HG03039 (cell line): ENCODE measurements around the gene RAPGEF4.

Experiments used
- ATAC-seq: cut with Tn5 transposase; IDR thresholded peaks from one replicate; pipeline ENCODE4 v1.9.1; 2021; ENCODE audit warnings: mild to moderate bottlenecking, moderate library complexity; ENCODE audit not compliant: unreplicated experiment

The RAPGEF4 gene

DNA sequence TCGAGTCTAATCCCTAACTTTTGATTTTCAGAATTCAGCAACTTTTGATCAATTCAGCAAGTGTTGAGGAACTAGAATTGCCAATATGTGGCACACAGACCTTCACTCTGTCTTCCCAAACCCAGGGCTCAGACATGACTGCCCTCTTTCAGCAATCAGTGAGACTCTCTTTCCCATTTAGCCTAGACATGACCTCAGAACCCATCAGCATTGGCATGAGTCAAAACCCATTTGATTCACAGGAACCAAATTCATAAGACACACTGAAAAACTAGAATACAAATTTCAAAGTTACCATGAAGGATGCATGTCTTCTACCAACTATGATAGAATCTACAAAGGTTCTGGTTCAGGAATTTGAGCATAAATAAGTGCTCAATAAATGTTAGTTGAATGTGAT lies 226.4 kb downstream of the RAPGEF4 start:
- no peak for ATAC-seq

DNA sequence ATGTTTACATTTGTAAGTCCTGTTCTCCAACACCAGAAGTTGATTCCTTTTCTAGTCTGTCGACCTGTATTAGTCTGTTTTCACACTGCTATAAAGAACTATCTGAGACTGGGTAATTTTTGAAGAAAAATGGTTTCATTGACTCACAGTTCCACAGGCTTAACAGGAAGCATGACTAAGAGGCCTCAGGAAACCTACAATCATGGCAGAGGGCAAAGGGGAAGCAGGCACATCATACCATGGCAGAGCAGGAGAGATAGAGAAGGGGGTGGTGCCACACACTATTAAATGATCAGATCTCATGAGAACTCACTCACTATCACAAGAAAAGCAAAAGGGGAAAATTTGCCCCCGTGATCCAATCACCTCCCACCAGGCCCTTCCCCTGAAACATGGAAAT lies 227.2 kb downstream of the RAPGEF4 start:
- no peak for ATAC-seq

DNA sequence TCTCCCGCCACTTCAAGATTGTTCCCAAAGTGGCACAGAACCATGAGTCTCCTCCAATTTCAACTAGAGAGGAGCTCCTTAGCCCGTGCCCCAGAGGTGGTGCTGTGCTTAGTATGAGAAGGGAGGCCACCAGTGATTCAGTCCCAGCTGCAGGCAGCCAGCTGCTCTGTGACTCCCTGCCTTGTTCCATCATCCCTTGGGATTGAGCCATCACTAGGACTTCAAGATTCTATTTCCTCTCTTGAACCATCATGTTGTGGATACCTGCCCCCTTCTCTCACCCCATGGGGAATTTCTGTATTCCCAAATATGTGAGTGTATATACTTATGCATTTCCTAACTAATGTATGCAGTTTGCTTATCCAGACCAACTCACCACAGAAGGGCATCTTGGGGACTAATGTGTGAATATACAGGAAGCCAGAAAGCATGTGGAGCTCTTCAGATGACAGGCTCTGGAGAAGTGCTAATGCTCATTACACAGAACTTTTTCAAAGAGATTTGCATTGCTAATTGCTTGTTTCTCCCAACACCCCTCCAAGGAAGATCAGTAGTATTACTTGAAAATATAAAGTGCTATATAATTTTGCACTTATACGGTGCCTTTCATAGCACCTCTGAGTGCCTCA lies 229.0 kb downstream of the RAPGEF4 start:
- ATAC-seq, result no peak

DNA sequence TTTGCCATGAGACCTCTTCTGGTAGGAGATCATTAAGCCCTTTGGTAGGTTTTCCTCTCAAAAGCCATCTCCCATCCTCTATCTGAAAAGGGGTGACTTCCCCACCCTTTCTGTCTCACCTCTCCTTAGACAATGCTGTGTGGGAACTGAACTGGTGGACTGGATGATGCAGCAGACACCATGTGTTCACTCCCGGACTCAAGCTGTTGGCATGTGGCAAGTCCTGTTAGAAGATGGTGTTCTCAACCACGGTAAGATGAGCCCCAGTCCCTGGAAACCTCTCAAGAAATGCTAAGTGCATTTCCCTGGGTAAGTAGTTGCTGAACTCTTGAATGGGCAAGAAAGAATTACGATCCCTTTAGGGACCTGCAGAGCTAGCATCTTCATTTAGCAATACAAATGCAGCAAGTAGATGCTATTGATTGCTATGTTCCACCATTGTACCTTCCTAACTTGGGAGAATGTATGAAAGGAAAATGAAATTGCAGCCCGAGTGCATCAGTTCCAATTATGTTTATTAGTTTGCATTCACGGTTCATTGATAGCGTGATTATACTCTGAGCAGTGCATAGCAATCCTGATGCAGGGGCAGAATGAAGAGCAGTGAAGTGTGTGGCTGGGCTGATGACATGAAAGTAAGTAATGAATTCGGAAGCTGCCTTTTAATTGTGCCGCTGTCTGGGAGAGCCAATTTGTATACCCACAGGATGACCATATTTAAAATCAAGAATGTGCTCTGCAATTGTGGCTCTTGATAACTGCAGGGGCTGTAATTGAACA lies 230.0 kb downstream of the RAPGEF4 start:
- ATAC-seq, result no peak

DNA sequence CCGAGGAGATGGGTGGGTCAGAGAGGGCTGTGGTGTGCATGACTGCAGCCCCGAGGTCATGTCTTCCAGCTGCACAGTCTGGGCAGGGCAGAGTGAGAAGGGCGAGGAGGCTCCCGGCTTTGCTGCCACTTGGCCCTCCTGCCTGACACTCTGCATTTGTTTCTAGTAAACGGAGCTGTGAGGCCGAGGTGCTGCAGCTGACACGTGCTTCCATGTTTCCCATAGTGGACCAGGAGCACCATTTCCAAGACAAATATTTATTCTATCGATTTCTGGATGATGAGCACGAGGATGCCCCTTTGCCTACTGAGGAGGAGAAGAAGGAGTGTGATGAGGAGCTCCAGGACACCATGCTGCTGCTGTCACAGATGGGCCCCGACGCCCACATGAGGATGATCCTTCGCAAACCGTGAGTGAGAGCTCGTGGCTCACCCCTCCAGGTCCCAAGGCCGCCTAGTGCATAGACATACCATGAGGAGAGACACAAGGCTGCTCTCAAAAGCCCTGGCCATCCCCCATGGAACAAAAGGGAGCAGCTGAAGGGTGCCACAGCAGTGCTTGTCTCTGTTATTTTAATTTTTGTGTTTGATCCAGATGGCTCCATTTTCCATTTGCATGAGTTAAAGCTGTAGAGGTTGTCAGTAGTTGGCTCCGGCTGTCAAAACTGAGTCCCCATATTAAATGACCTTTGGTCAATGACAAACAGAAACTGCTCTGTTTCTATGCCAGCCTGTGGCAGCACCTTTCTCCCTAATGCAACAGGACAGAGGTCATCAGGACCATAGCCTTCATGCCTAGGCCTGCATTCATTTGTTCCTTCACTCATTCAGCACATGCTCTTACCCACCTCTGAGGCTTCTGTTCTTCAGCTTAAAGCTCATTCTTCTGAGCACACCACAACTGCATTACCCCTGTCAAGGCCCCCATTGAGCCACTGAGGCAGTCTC lies 231.7 kb downstream of the RAPGEF4 start:
- no peak for ATAC-seq

DNA sequence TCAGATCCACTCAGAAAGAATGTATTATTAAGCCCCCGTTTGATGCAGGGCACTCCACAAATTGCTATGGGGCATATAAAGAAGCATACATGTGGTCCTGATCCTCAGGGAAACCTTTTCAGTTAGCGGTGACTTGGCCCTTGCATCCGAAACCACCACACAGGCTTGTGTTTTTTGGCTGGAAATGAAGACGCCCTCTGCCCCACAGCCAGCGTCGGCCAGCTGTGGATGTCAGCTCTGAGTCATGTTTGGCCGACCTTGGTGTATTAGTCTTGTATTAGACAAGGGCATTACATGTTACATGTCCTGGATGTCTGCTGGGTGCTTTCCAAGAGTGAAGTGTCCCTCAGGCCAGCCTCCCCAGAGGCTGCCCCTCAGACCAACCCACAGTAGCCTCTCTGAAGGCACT lies 232.4 kb downstream of the RAPGEF4 start:
- ATAC-seq, result no peak

DNA sequence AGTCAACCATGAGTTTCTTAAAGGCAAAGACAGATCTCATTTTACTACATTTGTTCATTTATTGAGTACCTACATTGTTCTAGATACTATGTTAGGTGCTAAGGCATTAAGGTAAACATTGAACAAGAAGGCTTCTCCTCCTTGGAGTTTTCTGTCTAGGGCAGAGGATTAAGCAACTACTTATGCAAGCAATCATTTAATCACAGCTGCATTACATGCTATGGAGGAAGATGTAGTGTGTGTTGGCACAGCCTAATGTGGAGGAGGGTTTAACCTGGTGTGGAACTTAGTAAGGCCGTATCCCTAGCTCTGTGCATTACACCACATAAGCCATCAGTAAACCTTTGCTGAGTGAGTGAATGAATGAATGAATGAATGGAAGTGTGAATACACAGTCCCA lies 233.5 kb downstream of the RAPGEF4 start:
- no peak for ATAC-seq

DNA sequence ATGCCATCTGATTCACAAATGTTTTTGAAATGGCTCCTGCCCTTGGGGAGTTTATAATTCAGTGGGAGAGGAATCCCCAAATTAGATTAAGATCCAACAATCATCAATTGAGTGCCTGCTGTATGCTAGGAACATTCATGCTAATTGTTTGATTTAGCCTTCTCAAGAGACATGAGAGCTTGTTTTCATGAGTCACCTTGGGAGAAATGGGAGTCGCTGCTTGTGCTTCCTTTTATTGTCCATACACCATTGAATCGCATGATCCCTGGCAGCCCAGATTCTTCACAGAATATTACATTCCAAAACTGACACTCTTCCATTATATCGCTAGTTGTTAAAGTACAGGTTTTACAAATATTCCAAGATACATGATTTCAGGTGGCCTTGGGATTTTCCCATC lies 234.0 kb downstream of the RAPGEF4 start:
- ATAC-seq, result no peak

DNA sequence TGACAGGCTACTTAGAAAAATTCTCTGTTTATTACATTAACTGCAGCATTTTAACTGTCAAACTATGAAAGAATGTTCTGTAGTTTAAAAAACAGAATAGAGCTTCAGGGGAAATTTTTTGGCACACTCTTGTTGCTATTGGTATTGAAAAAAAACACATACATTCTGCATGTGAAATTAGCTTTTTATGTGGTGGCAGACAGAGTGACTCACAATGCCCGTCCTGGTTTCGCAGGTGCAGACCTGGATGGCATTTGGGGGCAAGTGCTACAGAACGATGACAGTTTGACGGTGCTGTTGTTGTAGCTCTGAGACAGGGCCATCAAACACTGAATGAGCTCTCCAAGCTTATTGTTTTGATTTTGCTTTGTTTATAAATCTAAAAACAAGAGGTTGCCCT lies 235.0 kb downstream of the RAPGEF4 start:
- ATAC-seq, result no peak

DNA sequence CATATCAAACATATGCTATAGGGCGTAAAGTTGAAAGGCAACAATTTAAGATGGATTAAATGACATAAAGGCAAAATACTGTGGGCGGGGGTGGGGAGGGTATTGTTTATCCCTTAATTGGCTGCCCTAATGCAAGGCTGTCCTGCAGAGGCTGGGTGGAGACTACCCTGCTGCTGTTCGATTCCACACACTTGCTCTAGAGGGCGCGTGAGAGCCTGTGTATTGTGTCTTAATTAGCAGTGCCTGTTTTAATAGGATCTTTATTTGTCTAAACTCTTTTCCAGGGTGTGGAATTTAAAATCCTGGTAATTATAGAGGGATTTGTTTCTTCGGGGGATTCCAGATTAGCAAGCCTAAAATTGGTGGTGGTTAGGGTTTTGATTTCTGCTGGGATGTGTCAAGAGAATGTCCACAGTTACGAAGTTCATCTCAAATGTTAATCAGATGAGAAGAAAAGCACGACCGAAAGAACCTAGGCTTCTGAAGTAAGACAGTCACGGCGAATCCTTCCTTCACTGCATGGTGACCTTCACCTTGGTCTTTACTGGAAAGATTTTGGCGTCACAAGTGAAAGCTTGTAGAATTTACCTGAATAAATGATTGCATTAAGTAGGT lies 236.5 kb downstream of the RAPGEF4 start:
- ATAC-seq, result no peak

DNA sequence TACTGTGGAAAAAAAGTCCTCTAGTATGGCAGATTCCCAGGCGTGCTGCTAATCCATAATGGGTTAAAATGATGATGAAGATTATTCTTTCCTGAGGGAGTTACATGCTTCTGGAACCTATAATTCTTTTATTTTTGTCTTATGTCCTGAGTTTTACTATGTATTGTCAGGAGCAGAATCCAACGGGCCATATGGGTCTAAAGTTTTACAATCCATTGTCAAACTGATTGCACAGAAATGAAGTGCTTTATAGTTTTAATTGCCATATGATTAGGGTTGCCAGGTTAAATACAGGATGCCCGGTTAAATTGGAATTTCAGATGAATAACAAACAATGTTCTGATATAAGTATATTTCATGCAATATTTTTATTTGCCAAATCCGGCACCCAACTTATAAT lies 239.1 kb downstream of the RAPGEF4 start:
- ATAC-seq, result no peak

DNA sequence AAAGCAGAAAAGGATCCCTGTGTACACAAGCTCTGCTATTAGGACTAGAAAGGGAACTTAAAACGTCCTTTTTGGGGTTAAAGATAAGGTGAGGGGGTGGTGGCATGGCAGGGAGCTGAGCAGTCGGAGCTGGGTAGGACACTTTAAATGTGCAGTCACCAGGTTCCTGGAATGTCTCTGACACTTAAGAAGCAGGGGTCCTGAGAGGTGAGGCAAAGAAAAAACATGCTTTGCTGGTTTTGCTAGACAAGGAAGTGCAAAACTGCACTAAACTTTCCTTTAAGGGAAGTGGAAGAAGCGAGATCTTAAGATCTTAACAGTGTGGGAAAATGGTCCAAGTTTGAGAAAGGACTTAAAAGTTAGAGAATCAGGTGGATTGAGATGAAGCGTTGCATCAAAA lies 240.5 kb downstream of the RAPGEF4 start:
- ATAC-seq, result no peak

DNA sequence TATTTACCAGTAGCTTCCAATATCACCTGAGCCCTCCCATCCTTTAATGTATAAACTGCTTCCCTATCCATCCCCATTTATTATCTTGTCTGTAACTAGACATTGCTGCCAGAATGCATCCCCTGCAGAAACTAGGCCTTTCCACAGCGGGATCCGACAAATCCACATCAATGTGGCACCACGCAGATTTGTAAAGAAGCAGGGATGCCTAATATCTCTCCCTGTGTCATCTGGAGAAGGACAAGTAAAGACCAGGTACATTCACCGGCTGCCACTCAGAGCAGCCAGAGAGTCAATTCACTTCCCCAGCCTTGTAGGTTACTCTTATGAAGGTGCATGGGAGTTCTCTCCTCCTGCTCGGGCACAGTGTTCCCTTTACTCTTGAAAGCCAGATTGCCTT lies 241.2 kb downstream of the RAPGEF4 start:
- ATAC-seq, result no peak

DNA sequence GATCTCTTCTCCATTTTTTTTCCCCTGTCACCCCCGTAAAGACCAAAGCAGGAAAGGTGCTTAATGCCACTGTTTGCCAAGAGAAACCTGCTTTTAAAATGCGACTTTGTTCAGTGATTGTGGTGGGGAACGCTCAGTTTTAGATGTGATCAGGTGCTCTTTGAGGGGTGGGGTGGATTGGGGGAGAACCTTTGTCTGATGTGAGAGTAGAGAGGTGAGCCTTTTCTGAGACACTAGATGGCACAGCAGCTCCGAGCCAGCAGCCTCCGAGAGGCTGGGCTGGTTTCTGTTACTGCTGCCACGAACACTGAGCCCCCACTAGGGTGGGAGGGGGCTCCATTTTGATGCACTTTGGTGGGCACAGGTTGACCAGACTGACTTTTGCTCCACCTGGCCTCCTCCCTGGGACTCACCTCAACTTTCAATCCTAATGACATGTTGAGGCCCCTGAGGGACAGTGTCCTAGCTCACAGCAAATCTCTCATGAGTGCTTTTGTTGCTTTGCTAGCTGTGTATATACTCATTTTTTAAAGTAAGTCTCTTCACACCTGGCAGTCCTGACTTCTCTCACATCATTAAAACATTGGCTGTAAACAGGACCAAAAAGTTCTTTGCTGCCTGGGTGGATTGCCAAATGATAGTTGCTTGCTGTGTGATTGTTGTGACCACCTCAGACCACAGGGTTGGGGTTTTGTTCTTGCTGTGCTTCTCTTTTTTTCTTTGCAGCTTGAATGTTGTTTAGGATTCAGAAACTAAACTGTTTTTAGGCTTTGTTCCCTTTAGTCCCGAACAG lies 241.8 kb downstream of the RAPGEF4 start:
- no peak for ATAC-seq

DNA sequence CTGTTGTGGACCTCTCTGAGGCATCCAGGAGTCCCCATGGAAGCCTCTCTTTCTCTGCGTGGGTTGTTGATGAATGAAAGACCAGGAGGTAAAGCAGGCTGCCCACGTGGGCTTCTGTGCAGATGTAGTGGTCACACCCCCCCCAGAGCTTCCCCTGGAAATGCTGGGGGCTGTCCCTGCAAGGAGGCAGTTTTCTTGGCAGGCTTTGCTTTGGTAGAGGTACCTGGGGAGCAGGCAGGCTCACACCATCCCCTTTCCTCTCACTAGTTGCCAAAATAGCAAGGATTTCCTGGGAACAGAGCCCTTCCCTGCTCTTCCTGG lies 242.4 kb downstream of the RAPGEF4 start:
- no peak for ATAC-seq

DNA sequence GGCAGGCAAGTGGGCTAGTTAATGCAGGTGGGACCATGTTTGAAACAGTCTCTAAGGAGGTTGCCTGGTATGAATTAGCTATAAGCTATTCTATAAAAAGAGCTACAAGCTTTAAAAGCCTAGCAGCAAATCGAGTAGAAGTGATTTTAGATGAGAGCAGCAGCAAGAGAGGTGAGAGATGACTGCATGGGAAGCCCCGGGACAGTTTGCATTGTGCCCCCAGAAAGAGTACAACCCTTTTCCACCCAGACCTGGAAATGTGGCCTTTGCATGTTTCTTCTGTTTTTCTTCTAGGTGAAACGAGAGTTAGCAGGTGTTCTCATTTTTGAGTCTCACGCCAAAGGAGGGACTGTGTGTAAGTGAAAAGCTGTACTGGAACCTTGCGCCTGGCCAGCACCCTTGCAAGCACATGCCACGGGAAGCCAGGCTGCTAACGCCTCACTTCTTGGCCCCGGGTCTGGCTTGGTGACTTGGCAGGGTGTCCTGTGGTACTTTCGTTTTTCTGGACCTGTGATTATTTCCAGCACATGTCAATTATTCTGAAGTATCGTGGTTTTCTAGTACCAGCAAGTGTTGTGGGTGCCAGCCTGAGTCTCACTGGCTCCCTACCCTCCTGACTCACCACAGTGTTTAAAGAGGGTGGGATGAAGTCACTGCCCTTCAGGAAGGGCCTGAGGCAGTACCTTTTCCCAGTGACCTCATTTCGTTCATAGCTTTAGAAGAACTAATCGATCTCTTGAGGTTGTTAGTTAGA lies 249.7 kb downstream of the RAPGEF4 start:
- ATAC-seq, result no peak

DNA sequence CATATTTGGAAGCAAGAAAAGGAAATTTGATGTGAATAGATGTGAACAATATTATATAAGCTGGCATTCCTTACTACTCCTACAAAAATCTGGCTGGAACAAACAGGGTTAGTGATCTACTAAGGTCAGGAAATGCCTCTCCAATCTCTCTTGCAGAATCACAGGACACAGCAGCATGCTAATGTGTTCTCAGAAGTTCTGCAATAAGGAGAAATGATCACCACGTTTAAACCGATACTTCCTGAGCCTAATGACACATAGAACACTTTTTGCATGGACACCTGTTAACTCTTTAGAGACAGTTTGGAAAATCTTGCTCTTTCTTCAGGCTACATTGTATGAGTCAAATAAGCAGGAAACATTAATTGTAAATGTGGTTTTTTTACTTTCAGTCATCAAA lies 250.4 kb downstream of the RAPGEF4 start:
- ATAC-seq, result no peak

DNA sequence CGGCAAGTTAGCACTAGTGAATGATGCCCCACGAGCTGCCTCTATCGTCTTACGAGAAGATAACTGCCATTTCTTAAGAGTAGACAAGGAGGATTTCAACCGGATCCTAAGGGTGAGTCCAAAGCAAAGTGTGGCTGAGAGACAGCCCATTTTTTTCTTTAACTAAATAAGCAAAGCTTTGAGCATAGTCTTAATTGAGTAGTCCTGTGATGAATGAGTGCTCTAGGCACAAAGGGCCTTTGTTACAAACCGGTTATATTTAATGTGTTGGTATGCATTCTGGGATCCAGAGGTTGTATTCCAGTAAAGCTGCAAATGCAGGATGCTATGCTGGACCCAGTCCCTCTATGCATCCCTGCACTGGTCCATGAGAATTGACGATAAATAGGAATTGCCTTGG lies 253.1 kb downstream of the RAPGEF4 start:
- no peak for ATAC-seq

DNA sequence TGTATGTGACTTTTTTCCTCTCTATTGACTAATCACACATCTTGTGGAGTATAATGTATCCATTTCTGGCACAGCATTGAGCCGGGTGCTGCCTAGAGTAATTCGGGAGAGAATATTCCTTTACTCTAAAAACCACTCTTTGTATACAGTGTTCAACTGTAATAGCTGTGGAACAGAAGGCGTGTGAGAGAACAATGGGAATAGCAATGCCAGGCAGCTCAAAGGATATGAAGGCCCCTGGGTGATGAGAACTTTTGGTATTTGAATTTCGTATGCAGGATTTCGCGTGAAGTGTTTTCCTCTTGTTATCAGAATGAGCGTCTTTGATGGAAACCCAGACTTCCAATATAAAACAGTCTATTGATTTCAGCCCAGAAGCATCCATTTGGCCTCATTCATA lies 255.4 kb downstream of the RAPGEF4 start:
- no peak for ATAC-seq

DNA sequence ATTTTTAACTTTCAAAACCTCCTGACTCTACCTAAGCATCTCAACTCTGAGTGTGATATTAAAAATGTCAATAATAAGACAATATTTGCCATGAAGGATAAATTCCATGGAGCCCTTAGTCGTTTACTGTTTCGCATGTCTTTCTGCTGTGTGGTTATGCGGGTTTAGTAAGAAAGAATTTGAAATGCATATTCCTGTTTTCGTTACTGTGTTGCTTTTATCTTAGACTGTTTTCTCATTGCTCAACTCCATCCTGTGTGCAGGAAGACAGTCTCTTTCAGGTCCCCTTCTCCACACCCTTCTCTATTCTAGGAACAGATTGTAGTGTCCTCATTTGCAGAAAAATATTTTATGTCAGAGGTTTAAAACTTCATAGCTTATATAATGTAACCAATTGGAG lies 257.5 kb downstream of the RAPGEF4 start:
- ATAC-seq, result no peak
